RWPE1 (cell line): ENCODE results near the gene NPRL2.

Experiments used
- CTCF ChIA-PET: fragments of 350-600 bp; sonication (Branson Sonifier 250); formaldehyde crosslinking; extraction: SDS; loops from one replicate; lab custom pipeline; 2021; lab: Yijun Ruan, JAX
- POLR2A ChIA-PET: fragments of 400-600 bp; formaldehyde crosslinking; extraction: SDS; loops from one replicate; lab custom pipeline; 2020; ENCODE audit warnings: antibody characterized with exemption; ENCODE audit not compliant: low non-redundant PET; lab: Yijun Ruan, JAX
- DNase-seq: peaks from one replicate; pipeline ENCODE4 v3.0.0; 2012; ENCODE audit warnings: low spot score
- H3K27ac ChIP-seq: fragments of 450-650 bp; 2 replicates; pipeline ENCODE4 v1.5.1; 2017
- TF ChIP-seq, protein P1 (sequence below): fragments of 450-650 bp; conservative IDR thresholded peaks from 2 replicates; pipeline ENCODE4 v1.5.1; 2017; ENCODE audit warnings: low read depth, mild to moderate bottlenecking

NPRL2 gene

GRCh38 chr3:50352781-50353180 lies 2.2 kb upstream of the NPRL2 start:
- DNase-seq, result no peak
- ChIA-PET POLR2A (interaction anchor here (0.8 kb wide), 1 partner anchor 15 kb away, joined by 4 read pairs; no protein-coding TSS in a partner anchor), CTCF (interaction anchor here (0.6 to 0.9 kb wide), 4 partner anchors 9 to 191 kb away, joined by 3 to 4 read pairs (median 3); no protein-coding TSS in a partner anchor)

DNA sequence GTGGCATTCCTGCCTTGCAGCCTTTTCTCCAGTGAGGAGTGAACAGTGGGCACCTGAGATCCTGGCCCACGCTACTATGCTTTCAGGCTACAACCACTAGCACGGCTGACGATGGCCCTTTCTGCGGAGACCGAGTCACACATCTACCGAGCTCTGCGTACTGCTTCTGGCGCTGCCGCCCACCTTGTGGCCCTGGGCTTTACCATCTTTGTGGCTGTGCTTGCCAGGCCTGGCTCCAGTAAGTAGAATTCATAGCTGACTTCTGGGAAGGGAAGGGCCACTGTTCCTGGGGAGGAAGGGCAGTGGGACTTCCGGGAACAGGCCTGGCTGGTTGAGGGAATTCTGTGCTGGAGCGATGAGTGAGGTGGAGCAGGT lies 735 bp upstream of the NPRL2 start:
- CTCF ChIA-PET, result interaction anchor here (0.9 kb wide), 1 partner anchor 191 kb away, joined by 3 read pairs; no protein-coding TSS in a partner anchor
- no peak for DNase-seq
- POLR2A ChIA-PET, result no interaction called here
- H3K27ac ChIP-seq, result peak overlapping the region; percentile 95
- TF ChIP-seq, protein P1, sequence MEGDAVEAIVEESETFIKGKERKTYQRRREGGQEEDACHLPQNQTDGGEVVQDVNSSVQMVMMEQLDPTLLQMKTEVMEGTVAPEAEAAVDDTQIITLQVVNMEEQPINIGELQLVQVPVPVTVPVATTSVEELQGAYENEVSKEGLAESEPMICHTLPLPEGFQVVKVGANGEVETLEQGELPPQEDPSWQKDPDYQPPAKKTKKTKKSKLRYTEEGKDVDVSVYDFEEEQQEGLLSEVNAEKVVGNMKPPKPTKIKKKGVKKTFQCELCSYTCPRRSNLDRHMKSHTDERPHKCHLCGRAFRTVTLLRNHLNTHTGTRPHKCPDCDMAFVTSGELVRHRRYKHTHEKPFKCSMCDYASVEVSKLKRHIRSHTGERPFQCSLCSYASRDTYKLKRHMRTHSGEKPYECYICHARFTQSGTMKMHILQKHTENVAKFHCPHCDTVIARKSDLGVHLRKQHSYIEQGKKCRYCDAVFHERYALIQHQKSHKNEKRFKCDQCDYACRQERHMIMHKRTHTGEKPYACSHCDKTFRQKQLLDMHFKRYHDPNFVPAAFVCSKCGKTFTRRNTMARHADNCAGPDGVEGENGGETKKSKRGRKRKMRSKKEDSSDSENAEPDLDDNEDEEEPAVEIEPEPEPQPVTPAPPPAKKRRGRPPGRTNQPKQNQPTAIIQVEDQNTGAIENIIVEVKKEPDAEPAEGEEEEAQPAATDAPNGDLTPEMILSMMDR, result no peak

More at GRCh38 chr3:50352781-50353180, 2.2 kb upstream of the NPRL2 start:
- H3K27ac ChIP-seq, result peak overlapping the region; percentile 95
- TF ChIP-seq, protein P1, result no peak; the same call in 1 of the 2 replicates

DNA sequence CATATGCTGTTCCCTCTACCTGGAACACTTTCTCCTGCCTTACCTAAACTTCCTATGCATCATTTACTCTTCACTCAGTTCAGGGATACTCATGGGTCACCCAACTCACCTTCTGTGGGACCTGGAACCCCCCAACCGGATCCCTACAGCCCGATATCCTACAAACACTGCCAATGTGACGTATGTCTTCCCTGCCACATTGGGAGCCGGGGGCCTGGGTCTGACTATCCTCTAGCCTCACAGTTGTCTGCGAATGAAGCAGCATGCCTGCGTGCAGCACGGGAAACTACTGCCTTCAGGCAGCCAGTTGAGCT lies 405 bp downstream of the NPRL2 start:
- peak overlapping the region; percentile 95 for H3K27ac ChIP-seq
- CTCF ChIA-PET, result interaction anchor here (0.6 kb wide), 1 partner anchor 25 kb away, joined by 3 read pairs; no protein-coding TSS in a partner anchor
- TF ChIP-seq, protein P1, result no peak
- POLR2A ChIA-PET, result interaction anchor here (0.6 to 0.9 kb wide), 2 partner anchors 10 to 147 kb away, joined by 3 to 5 read pairs; partner anchors contain the start of gene RASSF1
- no peak for DNase-seq

DNA sequence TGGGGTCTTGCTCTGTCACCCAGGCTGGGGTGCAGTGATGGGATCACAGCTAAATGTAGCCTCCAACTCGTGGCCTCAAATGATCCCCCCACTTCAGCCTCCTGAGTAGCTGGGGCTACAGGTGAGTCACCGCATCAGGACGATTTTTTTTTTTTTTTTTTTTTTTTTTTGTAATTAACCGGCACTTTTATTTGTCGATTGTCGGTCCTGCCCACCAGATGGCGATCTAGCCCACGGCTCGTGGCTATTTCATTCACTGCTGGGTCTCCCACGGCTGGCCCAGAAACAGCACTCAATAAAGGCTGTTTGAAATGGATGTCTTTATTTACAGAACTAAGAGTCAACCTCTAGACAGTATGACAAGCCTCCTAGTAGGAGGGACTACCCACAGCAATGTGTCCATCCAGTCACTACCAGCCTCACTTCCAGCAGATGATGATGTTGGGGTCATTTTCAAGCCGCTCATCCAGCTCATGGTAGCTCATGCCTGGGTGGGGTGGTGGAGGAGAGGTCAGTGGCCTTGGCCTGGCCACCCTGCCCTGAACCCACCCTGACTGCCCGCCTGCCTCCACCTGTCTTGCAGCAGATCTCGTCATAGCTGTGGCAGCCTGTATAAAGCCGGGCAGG lies 3.3 kb downstream of the NPRL2 start:
- TF ChIP-seq, protein P1, result peak; percentile 75
- CTCF ChIA-PET, result interaction anchor here (0.6 to 1.3 kb wide), 5 partner anchors 74 to 1108 kb away, joined by 3 to 4 read pairs (median 3); no protein-coding TSS in a partner anchor
- POLR2A ChIA-PET, result no interaction called here
- DNase-seq, result no peak
- peak overlapping the region; percentile 95 for H3K27ac ChIP-seq

DNA sequence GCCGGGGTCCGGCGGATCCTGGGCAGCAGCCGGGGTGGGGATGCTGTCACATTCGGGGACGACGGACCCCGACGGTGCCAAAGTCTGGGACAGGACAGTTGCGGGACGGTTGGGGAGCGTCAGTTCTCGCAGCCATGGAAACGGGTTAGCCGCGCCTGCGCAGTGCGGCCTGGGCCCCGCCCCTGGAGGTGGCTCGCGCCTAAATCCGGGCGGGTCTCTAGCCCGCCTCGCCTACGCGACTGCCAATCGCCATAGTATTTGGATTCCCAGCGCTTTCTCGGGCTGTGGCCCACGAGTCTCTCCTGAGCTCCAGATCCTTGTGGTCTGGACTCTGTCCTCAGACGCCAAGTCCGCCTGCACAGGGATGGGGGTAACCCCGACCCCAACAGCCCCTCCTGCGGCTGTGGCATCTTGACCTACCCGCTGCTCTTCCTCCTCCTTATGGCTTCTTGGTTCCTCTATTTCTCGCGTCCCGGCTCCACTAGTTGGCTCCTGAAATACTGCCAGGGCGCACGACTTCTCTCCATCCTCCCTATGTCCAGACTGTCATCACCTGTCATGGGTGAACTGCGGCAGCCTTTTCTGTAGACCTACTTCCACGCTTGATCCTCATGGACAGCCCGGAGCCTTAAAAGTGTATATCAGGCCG lies 4.9 kb downstream of the NPRL2 start, which contains the start of gene ZMYND10:
TSS of gene ZMYND10 (minus strand) at position 147 of the 649 bp plus-strand sequence. CDS start 153 bp downstream, outside the sequence.
- TF ChIP-seq, protein P1, result no peak
- POLR2A ChIA-PET, result interaction anchor here (0.6 kb wide), 1 partner anchor 24 kb away, joined by 3 read pairs; no protein-coding TSS in a partner anchor
- CTCF ChIA-PET, result no interaction called here
- peak; percentile 80 for DNase-seq
- H3K27ac ChIP-seq, result peak within 1 kb of the TSS; percentile 95

- DNase-seq, result no peak
- ChIA-PET CTCF (no interaction called here), POLR2A (interaction anchor here (0.6 kb wide), 1 partner anchor 23 kb away, joined by 3 read pairs; no protein-coding TSS in a partner anchor)
- H3K27ac ChIP-seq, result peak overlapping the region; percentile 95
- TF ChIP-seq, protein P1, result no peak
Observed at GRCh38 chr3:50345008-50345407, 5.6 kb downstream of the NPRL2 start.
